Measurements from ENCODE around the gene AGBL1.

GRCh38 chr15:86505951-86506350 lies 426.3 kb downstream of the AGBL1 start:
- TF ChIP-seq CTCF (IDR thresholded peaks at IDR 0.05; ENCODE audit: extremely low read depth in 1 of 2, insufficient read depth in 1 of 2, low read depth in 1 of 2, low read length in 2 of 2) = no peak
- TF ChIP-seq EZH2 (IDR thresholded peaks at IDR 0.05; ENCODE audit: borderline replicate concordance, low read depth, low read length, severe bottlenecking) = no peak
- TF ChIP-seq GATA2 (IDR thresholded peaks at IDR 0.05; ENCODE audit: insufficient read depth, insufficient read length, low read depth, low read length) = no peak
- TF ChIP-seq POLR2A (IDR thresholded peaks at IDR 0.05; ENCODE audit: low read depth, low read length) = no peak
- TF ChIP-seq, protein P1, sequence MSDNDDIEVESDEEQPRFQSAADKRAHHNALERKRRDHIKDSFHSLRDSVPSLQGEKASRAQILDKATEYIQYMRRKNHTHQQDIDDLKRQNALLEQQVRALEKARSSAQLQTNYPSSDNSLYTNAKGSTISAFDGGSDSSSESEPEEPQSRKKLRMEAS (IDR thresholded peaks at IDR 0.05; ENCODE audit: insufficient read depth, insufficient read length) = no peak
- no peak for TF ChIP-seq FOS (IDR thresholded peaks at IDR 0.05; ENCODE audit: borderline replicate concordance, insufficient read depth, low read length)

Data from endothelial cell of umbilical vein (primary cell).